Mesenteric fat pad (tissue), 1 donor: ENCODE data around the gene CTNND2. TPM values are rescaled to one million over a fixed set of nuclear protein-coding genes. Genes with fewer than 3 reads are reported as not detected.
"Not testable (repeated sequence)": the region's sequence is repeated elsewhere in the genome, so short reads cannot be mapped to it uniquely, and the experiment has no call there.

Experiments used
- DNase-seq: peaks from one replicate; pipeline ENCODE4 v3.0.0-alpha.2; 2020; ENCODE audit warnings: low spot score
- total RNA-seq: library from RNA; stranded (reverse); fragmentation: NEBNext Ultra II Directional; extraction: Animal tissue kit (Norgen Biotek cat#: 25700); gene quantifications from one replicate; pipeline ENCODE4 v1.2.1, GENCODE V29; 2021
- donor health status: DM: yes; HTN: yes; CAD: no.

The CTNND2 gene
- total RNA-seq, 1 donor from 2014 or later: 1.8 TPM

DNA sequence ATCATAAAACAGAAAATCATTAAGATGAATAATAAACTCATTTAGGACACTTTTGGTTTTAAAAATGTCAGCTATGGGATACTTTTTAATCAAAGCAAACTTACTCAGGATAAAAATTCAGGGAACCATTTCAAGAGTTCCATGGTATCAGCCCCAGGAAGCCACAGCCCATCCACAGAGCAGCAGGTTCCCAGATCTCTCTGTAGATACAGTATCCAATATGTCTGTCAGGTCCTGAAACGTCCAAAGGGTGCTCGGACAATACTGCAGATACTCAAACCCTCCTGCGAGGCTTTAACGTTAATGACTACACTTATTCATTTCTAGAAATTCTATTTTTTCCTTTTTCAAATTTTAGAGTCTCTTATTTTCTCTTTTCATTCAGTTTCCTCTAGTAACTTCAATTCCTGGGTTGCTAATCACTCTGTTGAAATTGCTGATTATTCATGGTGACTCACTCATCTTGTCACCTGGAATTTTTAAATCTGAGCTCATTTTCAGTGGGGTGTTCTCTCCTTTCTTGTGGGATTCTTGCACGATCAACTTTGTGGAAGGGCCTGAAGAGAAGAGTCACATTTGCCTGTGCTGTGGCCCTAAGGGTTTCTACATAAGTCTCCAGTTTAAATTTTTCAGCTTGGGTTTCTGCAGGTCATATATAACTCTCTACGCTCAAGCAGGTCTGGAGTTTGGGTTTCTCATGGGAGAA lies 435.8 kb downstream of the CTNND2 start:
- no peak for DNase-seq

DNA sequence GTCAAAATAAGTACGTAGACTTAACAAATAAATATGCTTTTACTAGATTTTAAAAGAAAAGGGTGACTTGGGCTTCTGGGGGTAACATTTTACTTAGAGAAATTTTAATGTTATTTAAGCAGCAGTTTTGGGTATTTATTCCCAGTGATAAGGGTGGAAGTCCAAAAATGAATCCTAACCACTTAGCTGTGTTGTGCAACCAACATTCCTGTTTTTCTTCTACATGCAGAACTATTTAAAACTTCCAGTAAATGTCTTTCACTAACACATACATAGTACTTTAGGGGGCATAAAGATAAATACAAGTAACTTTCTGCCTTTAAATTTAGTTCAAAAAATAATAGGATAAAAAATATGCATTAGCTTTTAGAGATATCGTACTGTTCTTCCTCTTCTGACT lies 436.7 kb downstream of the CTNND2 start:
- no peak for DNase-seq

DNA sequence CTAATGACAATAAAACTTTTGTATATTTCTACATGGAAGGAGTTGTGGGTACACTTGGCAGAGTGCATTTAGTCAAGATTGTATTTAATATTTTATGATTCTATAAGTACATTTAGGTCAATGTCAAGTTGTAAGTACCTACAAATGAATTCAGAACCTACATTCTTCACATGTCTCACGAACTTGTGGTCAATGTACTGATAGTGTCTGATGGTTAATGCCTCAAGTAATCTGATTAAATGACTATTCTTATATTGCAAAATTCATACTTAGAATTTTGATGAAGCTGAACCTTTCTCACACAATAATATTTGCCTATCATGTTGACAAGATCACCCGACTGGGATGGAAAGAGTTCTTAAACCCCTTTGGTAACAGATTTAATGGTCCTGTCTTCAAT lies 444.5 kb downstream of the CTNND2 start:
- no peak for DNase-seq

DNA sequence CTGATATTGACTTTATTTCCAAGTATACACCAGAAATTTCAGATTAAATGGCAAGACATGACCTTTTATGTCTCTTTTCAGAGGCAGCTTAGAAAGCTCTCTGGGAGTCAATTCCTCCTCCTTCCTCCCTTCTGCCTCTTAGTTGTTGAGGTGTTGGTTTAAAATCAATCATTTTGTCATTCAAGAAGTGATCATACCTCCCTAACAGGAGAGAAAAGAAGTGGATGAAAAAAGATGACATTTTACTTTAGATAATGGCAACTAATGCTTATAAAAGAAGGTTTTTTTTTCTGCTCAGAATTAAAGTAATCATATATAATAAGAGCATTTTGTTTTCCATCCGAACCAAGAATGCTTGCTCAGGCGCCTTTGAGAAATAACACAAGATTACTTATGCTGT lies 448.7 kb downstream of the CTNND2 start:
- no peak for DNase-seq

DNA sequence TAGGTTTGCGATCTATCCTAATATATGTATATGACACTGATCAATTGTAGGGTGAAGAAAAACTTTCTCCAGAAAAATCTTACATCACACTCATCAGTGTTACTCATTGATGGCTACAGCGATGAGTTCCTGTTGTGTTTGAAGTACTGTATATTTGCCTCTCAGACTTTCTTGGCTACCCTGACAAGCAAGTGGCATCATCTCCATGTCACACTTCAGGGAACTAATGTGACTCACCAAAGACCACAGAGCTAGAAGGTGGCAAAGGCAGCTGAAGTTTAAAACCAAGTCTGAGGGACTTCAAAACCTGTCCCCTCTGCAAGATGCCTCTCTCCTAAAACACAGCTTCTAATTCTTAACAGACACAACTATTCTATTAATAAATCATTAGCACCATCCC lies 451.4 kb downstream of the CTNND2 start:
- DNase-seq: no peak

DNA sequence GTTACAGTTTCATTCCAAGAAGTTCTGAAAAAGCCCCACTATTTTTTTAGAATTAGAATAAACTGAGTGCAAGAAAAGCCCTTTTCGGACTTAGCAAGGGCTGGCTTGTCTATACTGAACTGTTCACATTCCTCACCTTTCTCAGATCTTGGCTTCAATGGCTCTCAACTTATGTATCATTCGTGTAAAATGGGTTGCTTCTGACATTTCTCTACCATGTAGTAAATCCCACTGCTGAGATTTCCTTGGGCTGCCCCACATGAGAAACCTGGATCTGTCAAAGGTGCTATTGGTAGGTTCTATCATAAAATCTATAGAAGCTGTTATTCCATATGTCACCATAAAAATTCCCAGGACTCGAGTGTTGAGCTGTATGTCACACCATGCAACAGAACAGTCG lies 454.3 kb downstream of the CTNND2 start:
- DNase-seq: no peak

DNA sequence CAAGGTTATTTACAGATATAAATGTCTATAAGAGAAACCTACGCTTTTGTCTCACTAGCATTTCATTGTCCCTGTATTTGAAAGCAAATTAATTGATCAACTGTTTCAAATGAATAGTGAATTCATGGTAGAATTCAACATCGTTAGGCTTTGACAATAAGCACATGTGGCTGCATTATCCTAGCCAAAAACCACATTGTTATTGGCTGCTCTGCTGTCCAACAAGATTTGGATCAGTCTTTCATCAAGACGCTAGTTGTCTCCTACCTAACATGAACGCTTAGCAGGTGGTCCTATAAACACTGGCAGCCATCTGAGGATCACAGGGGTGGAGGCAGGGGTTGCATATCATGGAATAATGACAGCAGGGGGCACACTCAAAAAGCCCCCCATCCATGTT lies 455.0 kb downstream of the CTNND2 start:
- no peak for DNase-seq

DNA sequence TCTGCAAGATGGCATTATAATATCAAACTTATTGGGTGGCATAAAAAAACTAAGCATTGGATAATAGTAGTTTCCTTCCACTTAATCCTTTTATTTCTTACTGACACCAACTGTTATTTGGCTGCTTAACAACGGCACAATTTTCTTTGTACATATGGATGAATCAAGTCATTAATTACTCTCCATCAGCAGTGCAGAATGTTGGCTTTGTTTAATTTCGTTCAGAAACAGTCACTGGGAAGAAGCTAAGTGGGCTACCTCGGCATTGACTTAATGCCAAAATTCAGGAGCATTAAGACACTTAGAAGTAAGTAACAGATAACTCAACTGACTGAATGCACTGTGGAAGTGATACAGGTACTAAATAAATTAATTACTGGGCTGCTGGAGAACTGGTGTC lies 460.4 kb downstream of the CTNND2 start:
- no peak for DNase-seq

DNA sequence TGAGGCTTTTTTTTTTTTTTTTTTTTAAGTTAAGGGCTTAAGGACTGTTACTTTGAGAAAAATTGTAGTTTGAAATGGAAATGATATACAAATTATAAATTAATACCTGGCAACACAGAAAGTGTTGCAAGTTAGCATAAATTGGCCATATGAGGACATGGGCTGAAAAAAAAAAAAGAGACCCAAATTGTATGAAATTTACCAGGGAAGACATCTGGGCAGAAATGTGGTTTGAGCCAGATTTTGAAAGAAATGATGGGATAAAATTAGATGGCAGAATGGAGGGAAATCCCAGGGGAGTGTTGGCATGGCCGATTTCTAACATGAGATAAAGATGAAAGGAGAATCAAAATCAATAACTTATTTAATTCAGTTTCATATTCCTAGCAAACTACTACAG lies 472.1 kb downstream of the CTNND2 start:
- DNase-seq: no peak

DNA sequence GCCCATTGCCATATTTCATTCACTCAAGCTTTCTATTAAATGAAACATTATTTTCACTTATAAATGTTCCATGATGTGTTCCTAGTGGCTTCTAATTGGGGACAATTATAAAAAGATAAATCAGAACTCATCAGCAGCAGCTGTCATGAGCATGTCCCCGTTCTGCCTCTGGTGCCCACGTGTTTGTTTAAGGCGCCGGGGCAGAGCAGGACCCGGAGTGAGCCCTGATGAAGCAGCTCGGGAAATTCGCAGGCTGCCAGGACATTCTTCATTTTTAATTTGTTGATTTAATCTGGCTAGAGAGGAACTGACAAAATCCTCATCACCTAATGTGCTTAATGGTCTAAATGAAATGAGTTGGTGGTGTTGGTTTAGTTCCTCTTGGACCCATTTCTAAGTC lies 475.0 kb downstream of the CTNND2 start:
- no peak for DNase-seq

DNA sequence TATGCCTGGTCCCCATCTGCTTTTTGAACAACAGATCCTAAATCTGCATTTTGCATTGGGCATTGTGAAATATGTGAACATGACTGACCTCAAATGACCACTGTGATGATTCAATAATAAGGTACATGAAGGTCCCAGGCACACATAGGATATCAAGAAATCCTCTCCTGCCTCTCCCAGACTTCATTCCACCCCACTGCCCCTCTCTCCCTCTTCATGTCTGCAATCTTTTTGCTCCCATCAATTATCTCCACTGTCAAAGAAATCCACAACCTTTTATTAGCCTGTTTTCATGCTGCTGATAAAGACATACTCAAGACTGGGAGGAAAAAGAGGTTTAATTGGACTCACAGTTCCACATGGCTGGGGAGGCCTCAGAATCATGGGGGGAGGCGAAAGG lies 476.7 kb downstream of the CTNND2 start:
- no peak for DNase-seq

DNA sequence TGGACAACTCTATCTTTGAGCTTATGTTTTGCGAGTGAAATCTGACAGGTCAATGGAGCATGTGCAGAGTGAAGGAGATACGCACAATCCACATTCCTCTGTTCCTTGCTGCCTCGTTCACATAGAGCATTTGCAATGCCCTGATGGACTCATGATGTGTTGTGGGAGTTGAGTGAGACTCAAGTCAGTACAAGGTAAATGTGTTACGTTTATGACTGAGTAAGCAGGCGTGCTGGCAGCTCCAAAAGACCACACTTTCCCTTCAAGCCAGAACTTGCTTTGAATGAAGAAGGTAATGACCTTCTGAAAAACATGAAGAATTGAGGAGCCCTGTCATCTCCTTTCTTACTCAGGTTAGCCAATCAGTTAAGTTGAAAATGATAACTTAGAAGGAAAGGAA lies 477.8 kb downstream of the CTNND2 start:
- no peak for DNase-seq

DNA sequence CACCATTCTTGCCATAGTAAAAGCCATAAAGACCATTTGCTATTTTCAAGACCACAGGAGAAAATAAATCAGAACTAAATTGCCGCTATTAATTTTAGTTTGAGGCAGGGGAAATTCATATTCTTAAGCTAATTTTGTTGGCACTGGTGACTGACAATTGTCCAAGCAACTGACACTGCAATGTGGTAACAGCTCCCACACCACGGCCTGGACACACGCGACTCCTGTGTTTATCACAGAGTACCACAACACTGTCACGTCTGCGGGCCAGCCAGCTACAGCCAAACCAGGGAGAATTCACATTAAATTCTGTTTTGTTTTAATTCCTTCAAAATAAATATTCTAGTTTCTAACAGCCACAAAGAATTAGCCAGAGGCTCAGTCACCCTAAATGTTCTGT lies 481.9 kb downstream of the CTNND2 start:
- no peak for DNase-seq

DNA sequence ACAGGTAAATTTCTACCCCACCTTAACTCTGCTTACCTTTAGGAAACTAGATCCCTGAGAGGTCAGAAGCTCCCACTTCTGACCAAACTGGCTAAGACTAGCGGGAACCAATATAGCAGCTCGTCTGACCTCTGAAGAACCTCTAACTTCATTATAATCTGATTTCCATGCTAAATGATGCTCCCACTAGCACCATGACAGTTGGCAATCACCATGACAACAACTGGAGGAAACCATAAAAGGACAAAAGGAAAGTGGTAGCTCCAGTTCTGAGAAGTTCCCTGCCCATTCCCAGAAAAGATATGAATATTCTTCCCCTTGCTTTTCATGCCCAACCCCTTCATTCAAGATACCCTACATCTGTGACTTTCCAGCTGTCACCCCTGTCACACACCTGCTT lies 483.3 kb downstream of the CTNND2 start:
- DNase-seq: no peak

DNA sequence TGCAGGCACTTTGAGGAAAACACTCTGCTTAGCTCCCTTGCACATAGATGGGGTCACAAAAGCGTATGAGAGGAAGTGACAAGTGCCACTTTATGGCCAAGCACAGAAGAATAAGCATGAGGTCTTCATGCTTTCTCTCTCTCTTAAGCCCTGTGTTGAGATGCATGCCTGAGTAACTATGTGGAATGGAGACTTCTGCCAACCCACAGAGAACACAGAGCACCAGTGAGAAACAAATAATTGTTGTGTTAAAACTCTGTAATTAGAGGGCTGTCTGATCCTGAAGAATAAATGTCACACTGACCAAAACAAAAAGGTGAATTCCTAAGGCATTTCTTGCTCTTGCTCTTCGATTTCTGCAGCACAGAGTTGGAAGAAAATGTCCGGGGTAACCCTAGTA lies 488.5 kb downstream of the CTNND2 start:
- DNase-seq: no peak

DNA sequence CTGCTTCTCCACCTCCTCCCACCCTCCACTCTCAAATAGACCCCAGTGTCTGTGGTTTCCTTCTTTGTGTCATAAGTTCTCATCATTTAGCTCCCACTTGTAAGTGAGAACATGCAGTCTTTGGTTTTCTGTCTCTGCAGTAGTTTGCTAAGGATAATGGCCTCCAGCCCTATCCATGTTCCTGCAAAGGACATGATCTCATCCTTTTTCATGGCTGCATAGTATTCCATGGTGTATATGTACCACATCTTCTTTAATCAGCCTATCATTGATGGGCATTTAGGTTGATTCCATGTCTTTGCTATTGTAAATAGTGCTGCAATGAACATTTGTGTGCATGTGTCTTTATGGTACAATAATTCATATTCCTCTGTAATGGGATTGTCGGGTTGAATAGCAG lies 489.5 kb downstream of the CTNND2 start:
- DNase-seq: not testable (repeated sequence)

DNA sequence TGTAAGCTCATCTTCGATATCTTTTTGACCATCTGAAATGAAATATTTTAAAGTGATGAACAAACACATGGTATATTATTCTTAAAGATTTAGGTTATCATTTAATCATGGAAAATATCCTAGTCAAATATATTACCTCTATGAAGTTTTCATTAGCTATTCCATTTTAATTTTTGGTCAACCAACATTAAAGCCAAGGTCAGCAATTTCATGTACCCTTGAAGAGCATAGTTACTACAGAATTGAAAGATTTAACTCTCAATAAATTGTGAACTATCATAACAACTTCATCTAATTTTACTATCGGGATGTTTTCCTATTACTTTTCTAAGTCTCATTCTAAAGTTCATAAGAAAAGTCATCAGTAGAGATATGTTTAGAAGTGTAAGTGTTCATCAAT lies 492.6 kb downstream of the CTNND2 start:
- DNase-seq: no peak

DNA sequence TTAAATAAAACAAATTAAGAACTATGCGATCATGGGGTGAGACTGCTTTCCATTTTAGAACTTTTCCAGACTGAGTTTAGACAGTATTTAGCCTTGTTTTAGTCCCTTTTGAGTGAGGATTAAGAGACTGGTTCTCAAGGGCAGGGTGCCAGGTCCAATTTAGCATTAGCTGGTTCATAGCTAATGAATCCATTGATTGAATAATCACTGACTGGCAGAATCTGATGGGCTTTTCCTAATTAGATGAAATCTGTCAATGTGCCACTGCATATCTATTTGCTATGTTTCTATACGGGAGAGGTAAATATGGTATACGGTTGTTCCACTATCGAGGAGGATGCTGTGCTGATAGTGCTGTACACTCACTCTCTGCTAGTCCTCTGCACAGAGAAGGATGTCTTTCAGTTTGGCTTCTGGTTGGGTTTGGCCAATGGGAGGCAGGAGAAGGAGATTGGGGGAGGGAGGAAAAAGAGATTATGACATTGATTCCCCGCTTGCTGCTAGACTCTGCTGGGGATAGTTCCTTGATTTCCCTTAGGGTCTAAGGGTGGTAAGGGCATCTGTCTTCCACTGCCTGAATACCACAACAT lies 496.6 kb downstream of the CTNND2 start:
- DNase-seq: no peak

DNA sequence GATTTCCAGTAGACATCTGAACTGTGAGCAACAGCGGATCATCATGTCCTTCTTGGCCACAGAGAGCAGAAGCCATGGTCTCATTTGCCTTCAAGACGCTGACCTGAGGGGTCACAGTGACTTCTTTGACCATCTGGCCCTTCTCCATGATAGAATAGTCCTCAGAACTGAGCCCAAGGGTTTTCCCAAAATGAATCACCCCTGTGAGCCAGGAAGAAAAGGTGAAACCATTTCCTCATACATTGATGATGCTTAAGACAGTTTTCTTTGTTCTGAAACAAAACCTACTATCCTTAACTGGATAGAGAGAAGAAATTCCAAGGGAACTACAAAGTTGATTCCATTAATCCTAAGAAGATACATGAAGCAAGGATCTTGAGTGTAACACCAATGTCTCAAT lies 503.9 kb downstream of the CTNND2 start:
- DNase-seq: no peak

DNA sequence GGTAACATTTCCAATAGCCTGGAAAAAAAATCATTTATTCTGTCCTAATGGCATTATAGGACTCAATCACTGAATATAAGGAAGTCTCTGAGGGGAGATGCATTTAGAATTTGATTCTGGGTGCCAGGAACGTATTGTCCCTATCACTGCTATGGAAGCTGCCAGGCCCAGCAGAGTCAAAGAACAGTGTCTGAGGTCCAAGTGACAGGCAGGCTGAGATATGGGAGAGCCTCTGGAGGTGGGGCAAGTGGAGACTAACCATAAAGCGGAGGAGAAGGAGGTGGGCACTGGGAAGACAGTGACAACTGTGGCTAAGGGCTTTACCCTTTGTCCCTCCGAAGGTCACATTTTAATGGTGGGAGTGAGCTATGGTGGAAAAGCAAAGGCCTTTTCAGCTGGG lies 505.5 kb downstream of the CTNND2 start:
- DNase-seq: no peak

DNA sequence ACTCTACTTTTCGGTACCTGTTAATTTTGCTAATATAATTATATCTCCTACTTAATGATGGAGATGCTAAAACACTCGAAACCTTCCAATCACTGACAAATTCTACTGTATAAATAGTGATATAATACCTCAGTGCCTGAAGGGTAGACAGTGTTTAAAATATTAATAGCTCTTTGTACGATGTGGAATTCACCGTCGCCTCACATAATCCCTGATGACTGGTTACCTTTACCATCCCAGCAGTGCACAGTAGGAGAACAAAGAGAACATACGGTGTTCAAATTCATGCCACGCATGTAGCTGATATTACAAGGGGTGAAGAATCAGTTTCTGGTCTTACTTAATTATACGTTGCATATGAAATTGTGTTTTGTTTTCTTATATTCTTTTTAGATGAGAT lies 506.7 kb downstream of the CTNND2 start:
- no peak for DNase-seq

DNA sequence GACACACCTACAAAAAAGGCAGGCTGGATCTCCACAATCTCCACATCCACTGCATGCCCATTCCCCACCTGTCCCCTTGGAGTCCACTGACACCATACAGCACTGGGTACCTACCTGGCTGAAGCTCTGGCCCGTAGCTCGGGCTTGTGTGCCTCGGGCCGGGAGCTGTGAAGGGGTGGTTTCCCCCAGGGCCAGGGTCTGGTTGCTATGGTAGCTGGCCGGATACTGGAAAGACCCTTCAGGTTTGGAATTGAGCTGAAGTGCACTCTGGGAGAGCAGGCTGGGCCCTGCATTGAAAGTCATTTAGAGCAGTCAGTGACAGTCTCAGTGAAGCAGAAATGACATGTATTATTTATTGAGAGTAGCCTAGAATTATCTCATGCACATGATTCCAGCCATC lies 507.3 kb downstream of the CTNND2 start:
- DNase-seq: no peak

DNA sequence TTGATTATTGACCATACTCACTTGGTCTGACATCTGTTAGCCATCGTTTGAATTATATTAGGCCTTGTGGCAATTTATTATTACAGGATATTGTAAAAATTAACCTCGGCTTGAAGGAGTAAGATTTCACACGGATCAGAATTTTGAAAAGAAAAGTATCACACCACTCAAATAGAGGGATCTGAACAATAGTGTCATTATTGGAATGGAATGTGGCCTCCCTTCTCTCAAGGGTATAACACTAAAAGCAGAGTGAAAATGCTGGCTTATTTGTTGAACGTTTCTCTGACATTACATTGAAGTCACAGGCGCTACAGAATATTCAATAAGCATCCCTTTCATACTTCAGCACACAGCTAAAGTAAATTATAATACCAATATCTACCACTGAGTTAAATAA lies 509.3 kb downstream of the CTNND2 start:
- no peak for DNase-seq
